ENCODE data around the gene MYOM3. TPM values are rescaled to one million over a fixed set of nuclear protein-coding genes. Genes with fewer than 3 reads are reported as not detected.

The MYOM3 gene
- total RNA-seq, 1 experiment from 2014 or later: not detected

DNA sequence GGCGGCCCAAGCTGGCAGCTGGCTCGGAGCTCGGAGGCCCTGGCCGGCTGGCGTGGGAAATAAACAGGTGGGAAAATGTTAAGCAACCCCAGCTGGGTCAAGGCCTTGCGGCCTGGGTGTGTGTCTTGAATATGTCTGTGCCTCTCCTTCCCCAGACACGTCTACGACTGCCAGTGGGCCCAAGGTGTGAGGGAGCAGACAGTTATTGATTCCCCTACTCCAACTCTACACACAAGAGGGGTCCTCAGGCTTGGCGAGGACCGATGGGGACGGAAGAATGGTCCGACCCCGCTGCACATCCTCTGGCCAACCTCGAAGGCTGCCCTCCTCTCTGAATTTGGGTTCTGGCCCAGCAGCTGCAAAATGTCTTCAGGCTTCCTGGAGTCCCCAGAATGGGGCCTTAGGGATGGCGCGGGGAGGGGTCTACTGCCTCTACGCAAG is 28.8 kb upstream of the MYOM3 start:
- intact Hi-C loops (cut with micrococcal nuclease; ENCODE audit: unreplicated experiment): no loop called here
- CTCF ChIA-PET: no interaction called here
- POLR2A ChIA-PET (ENCODE audit: low non-redundant PET): no interaction called here

GRCh38 chr1:24139841-24140425 is 28.0 kb upstream of the MYOM3 start:
- intact Hi-C loops (cut with micrococcal nuclease; ENCODE audit: unreplicated experiment): no loop called here
- Histone ChIP-seq H3K9me3 (ENCODE audit: low read depth, low read length, poor library complexity, severe bottlenecking) (no peaks in the 10 kb centered on the region), H3K27me3 (replicated peaks; ENCODE audit: insufficient read depth, low read depth, low read length, poor library complexity) (no peaks in the 10 kb centered on the region), H3K4me3 (ENCODE audit: low read depth, low read length, poor library complexity, severe bottlenecking) (no peak overlapping the region), H3K27ac (ENCODE audit: low read depth, low read length, poor library complexity, severe bottlenecking) (no peak overlapping the region), H3K36me3 (ENCODE audit: insufficient read depth, low read length, poor library complexity, severe bottlenecking) (no peaks in the 10 kb centered on the region), H3K4me1 (ENCODE audit: insufficient read depth, low read length, poor library complexity, severe bottlenecking) (no peaks in the 10 kb centered on the region)
- no TSS peak for BruUV-seq (replicated peaks)
- ChIA-PET POLR2A (ENCODE audit: low non-redundant PET) (no interaction called here), CTCF (no interaction called here)
- TF ChIP-seq EZH2 (IDR thresholded peaks at IDR 0.05; ENCODE audit: borderline replicate concordance, low read depth, low read length, poor library complexity, severe bottlenecking) (no peak), CTCF (conservative IDR thresholded peaks at IDR 0.05; ENCODE audit: low read depth, low read length) (no peak)
- DNase-seq (ENCODE audit: low spot score): no peak

More for the DNA sequence above, 28.8 kb upstream of the MYOM3 start:
- H3K27me3 ChIP-seq (replicated peaks; ENCODE audit: insufficient read depth, low read depth, low read length, poor library complexity): no peaks in the 10 kb centered on the region
- no peak overlapping the region for H3K27ac ChIP-seq (ENCODE audit: low read depth, low read length, poor library complexity, severe bottlenecking)
- no peak overlapping the region for H3K4me3 ChIP-seq (ENCODE audit: low read depth, low read length, poor library complexity, severe bottlenecking)
- no TSS peak for BruUV-seq (replicated peaks)
- H3K9me3 ChIP-seq (ENCODE audit: low read depth, low read length, poor library complexity, severe bottlenecking): no peaks in the 10 kb centered on the region
- no peak for DNase-seq (ENCODE audit: low spot score)
- no peaks in the 10 kb centered on the region for H3K36me3 ChIP-seq (ENCODE audit: insufficient read depth, low read length, poor library complexity, severe bottlenecking)
- H3K4me1 ChIP-seq (ENCODE audit: insufficient read depth, low read length, poor library complexity, severe bottlenecking): no peaks in the 10 kb centered on the region
- TF ChIP-seq EZH2 (IDR thresholded peaks at IDR 0.05; ENCODE audit: borderline replicate concordance, low read depth, low read length, poor library complexity, severe bottlenecking) (no peak), CTCF (conservative IDR thresholded peaks at IDR 0.05; ENCODE audit: low read depth, low read length) (no peak)

DNA sequence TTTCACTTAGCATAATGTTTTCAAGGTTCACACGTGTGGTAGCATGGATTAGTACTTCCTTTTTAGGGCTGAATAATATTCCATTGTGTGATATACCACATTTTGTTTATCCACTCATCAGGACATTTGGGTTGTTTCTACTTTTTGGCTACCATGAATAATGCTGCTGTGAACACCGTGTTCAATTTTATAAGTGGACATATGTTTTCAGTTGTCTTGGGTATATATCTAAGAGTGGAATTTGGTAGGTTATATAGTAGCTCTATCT is 27.2 kb upstream of the MYOM3 start:
- no peaks in the 10 kb centered on the region for H3K36me3 ChIP-seq (ENCODE audit: insufficient read depth, low read length, poor library complexity, severe bottlenecking)
- no TSS peak for BruUV-seq (replicated peaks)
- no peaks in the 10 kb centered on the region for H3K27me3 ChIP-seq (replicated peaks; ENCODE audit: insufficient read depth, low read depth, low read length, poor library complexity)
- ChIA-PET CTCF (no interaction called here), POLR2A (ENCODE audit: low non-redundant PET) (no interaction called here)
- no peaks in the 10 kb centered on the region for H3K4me1 ChIP-seq (ENCODE audit: insufficient read depth, low read length, poor library complexity, severe bottlenecking)
- H3K4me3 ChIP-seq (ENCODE audit: low read depth, low read length, poor library complexity, severe bottlenecking): no peak overlapping the region
- TF ChIP-seq CTCF (conservative IDR thresholded peaks at IDR 0.05; ENCODE audit: low read depth, low read length): no peak
- no peak for TF ChIP-seq EZH2 (IDR thresholded peaks at IDR 0.05; ENCODE audit: borderline replicate concordance, low read depth, low read length, poor library complexity, severe bottlenecking)
- no peaks in the 10 kb centered on the region for H3K9me3 ChIP-seq (ENCODE audit: low read depth, low read length, poor library complexity, severe bottlenecking)
- no peak overlapping the region for H3K27ac ChIP-seq (ENCODE audit: low read depth, low read length, poor library complexity, severe bottlenecking)
- no peak for DNase-seq (ENCODE audit: low spot score)
- intact Hi-C loops (cut with micrococcal nuclease; ENCODE audit: unreplicated experiment): no loop called here

Data from A673 (cell line).